ENCODE data around the gene GNA12.

The GNA12 gene, protein sequence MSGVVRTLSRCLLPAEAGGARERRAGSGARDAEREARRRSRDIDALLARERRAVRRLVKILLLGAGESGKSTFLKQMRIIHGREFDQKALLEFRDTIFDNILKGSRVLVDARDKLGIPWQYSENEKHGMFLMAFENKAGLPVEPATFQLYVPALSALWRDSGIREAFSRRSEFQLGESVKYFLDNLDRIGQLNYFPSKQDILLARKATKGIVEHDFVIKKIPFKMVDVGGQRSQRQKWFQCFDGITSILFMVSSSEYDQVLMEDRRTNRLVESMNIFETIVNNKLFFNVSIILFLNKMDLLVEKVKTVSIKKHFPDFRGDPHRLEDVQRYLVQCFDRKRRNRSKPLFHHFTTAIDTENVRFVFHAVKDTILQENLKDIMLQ

GRCh38 chr7:2844153-2845033 lies at the start of gene GNA12:
GNA12 (minus strand) TSS chr7:2844308; CDS start chr7:2844161, 147 bp downstream.
- DNase-seq (ENCODE audit: low read depth in 2 of 2): peak; percentile 97 to 98

DNA sequence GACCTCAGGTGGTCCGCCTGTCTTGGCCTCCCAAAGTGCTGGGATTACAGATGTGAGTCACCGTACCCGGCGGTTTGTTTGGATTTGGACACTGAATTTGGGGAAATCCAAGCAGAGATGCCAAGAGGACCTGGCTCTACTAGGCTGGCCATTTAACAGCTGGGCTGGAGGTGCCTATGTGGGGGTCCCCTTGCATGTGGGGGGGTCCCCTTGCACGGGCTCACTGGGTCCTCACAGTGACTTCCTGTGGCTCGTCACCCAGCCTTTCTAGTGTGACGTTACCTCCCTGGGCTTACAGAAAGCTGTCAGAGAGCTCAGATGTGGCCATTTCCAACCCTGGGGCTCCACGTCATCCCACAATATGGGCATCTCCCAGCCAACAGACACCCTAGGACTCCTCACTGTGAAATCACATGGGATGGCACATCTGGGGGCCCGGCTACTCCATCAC lies 49.3 kb upstream of the GNA12 start:
- DNase-seq (ENCODE audit: low read depth in 2 of 2): no peak

DNA sequence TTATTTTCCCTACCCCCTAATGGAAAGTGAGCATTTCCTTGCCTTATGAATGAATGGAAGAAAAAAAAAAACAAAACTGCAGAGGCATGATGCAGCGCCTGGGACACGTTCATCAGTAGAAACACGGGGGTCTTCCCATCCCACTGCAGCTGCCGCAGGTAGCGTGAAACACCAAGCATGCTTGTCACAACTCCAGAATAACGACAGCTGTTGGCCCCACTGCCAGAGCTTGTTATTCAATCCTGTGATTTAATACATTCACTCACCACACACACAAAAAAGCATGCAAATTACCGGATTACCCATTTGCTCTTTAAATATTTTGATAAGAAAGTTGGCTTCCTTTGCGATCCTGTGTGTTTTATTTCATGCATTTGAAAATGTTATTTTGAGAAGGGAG lies 48.4 kb upstream of the GNA12 start:
- DNase-seq (ENCODE audit: low read depth in 2 of 2): no peak

DNA sequence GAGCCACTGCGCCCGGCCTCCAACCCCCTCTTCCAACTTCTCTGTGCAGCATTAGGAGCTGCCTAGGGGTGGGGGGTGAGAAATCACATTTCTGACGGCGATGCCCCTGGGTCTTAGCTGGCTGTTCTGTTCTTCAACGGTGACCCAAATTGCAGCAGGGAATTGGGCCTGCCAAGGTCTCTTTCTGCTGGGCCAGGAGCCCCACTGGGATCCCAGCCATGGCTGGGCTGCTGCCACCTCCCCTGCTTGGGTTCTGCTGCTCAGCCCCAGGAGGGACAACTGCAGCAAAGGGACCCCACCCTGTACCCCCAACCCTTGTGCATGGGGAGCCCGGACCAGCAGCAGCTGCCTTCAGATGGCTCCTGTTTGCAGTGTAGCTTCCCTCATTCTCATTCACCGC lies 43.7 kb upstream of the GNA12 start:
- DNase-seq (ENCODE audit: low read depth in 2 of 2): no peak

GRCh38 chr7:2886900-2887299 lies 42.8 kb upstream of the GNA12 start:
- peak in 1 of 2 donors; percentile 33 for DNase-seq (ENCODE audit: low read depth in 2 of 2)

GRCh38 chr7:2886391-2886790 lies 42.3 kb upstream of the GNA12 start:
- DNase-seq (ENCODE audit: low read depth in 2 of 2): no peak

DNA sequence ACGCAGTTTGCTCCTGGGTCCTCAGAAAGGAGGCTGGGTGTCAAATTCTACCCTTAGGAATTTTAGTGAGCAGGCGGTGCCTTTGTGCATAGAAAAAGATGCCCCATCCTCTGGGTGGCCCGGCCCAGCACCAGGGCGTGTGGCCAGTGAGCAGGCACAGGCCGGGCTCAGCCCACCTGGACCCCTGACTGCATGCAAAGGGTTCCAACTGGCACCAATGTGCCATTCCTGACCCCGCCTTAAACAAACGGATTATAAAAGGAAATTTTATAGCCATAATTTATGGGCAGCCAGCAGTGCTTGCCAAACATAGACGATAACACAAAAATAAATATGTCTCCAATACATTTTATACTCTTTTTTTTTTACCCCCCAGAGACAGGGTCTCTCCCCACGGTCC lies 40.1 kb upstream of the GNA12 start:
- no peak for DNase-seq (ENCODE audit: low read depth in 2 of 2)

GRCh38 chr7:2883101-2883500 lies 39.0 kb upstream of the GNA12 start:
- no peak for DNase-seq (ENCODE audit: low read depth in 2 of 2)

- no peak for DNase-seq (ENCODE audit: low read depth in 2 of 2)
Measured at GRCh38 chr7:2882111-2882510, 38.0 kb upstream of the GNA12 start.

GRCh38 chr7:2880874-2881533 lies 36.9 kb upstream of the GNA12 start:
- no peak for DNase-seq (ENCODE audit: low read depth in 2 of 2)

GRCh38 chr7:2880051-2880450 lies 35.9 kb upstream of the GNA12 start:
- DNase-seq (ENCODE audit: low read depth in 2 of 2): no peak

- DNase-seq (ENCODE audit: low read depth in 2 of 2): no peak
Measured at GRCh38 chr7:2879354-2879753, 35.2 kb upstream of the GNA12 start.

DNA sequence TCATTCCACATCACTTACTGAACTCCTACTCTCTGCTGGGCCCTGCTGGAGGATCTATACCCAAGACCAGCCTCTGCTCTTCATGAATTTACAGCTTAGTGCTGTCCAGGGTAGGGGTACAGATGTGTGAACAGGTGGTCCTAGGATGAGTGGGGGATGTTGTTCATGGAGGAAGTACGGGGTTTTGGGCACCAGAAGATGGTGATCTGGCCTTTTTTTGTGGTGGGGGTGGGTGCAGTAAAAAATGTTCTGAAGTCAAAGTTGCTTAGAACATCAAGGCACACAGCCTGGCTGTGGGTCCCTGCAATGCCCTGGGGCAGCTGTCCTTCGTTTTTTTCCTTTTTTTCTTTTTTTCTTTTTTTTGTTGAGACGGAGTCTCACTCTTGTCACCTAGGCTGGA lies 34.2 kb upstream of the GNA12 start:
- DNase-seq (ENCODE audit: low read depth in 2 of 2): no peak

- no peak for DNase-seq (ENCODE audit: low read depth in 2 of 2)
Measured at GRCh38 chr7:2876031-2876731, 32.1 kb upstream of the GNA12 start.

DNA sequence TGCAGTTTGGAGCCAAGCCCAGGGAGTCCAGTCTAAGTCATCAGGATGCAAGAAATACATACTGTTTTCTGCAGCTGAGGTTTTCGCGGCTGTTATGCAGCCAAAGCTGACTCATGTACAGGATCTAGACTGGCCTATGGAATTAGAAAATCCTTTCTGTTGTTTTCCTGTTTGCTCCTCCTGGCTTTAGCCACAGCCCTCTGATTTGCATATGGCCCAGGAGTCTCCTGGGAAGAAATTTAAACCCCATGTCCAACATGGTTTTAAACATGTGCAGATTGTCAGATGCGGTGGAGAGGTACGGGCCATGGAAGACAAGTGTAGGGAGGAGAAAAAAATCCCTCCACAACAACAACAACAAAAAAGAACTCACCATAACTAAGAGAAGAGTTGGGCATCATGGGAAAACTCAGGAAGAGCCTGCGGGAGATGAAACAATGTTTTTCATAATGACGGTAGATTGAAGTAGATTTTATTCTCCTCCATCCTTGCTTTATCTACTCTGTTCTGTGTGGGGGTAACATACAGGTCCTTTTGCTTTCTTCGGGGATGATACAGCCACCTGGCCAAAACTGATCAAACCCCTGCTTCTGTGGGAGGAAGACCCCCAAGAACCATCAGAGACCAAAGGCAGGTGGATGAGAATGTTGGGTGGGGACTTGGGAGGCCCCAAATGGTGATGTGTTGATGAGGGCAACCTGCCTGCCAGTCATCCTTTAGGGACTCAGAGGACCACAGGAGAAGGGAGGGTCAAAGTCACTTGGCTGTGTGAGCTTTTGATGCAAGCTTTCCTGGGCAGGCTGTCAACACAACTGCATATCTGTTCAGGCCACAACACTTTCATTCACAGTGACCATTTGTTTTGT lies 29.8 kb upstream of the GNA12 start:
- no peak for DNase-seq (ENCODE audit: low read depth in 2 of 2)

GRCh38 chr7:2873146-2873545 lies 29.0 kb upstream of the GNA12 start:
- no peak for DNase-seq (ENCODE audit: low read depth in 2 of 2)

- DNase-seq (ENCODE audit: low read depth in 2 of 2): no peak
Measured at GRCh38 chr7:2872296-2872874, 28.3 kb upstream of the GNA12 start.

DNA sequence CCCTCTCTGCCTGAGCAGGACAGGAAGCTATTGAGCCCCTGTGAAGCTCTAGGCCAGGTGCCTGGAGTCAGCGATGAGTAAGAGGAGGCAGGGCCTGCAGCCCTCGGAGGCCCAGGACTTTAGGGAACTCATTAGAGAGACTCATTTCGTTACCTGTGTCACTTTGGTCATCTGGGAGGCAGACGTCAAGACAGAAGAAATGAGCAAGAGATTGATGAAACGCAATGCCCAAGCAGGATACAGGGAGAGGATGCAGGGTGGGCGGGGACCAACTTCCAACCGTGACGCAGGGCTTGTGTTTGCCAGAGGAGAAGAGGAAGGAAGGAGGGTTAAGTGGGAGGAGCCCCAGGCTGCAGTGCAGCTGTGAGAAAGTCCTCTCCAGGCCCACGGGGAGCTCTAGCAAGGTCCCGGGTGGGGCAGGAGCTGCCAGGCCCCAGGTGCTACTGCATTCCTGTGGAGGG lies 26.4 kb upstream of the GNA12 start:
- peak in 1 of 2 donors; percentile 36 for DNase-seq (ENCODE audit: low read depth in 2 of 2)

DNA sequence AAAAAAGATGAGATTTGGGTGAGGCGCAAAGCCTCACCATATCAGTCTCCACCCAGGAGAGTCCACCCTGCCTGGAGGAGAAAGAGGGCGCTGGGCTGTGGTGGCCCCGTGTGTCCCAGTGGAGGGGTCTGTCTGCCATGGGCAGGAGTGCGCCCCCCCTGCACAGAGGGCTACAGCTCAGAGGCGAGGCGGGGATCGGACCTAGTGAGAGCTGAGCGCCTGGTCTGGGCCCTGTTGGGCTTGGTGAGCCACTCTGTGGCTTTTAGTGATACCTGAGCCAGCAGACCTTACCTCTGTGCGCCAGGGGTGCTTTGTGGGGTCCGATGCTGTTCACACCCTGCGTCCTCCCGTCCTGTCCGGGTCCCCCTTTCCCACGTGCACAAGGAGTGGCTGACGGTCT lies 25.9 kb upstream of the GNA12 start:
- no peak for DNase-seq (ENCODE audit: low read depth in 2 of 2)

DNA sequence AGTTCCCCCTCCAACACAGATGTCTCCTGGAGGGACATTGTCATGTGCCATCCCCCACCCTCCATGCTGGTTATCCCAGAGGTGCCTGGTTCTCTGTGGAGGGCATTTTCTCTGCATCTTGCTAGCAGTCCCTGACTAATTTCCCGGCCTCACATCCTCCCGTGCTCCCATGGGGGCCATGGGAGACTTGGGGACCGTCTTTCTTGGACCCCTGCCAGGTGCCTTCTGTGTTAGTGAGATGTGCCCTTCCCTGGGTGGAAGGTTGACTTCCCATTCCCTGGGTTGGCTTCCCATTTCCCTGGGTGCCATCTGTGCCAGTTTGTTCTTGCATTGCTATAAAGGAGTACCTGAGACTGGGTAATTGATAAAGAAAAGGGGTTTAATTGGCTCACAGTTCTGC lies 22.5 kb upstream of the GNA12 start:
- DNase-seq (ENCODE audit: low read depth in 2 of 2): no peak
